ENCODE measurements around the gene XRN2. TPM values are rescaled to one million over a fixed set of nuclear protein-coding genes. Genes with fewer than 3 reads are reported as not detected.
A peak's percentile ranks its signal among the peaks of the same experiment; 100 is the strongest.

The XRN2 gene
- total RNA-seq, 3 donors from 2014 or later: 71.2 to 95.7 (median 90.4) TPM

DNA sequence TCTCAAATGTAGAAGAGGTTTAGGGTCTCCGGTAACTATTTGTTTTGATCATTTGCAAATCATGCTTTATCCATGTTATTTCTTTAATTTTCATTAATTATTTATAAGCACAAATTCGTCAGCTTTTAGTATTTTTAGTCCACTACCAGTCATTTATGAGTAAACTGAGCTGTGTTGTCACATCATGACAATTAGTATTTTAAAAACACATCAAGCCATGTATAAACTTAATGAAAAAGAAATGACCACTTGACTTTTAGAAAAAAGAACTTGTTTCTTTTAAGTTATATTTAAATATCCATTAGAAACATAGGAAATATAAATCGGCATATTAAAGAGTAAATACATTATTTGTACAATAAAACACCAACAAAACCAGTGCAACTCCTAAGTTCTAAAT, 91.4 kb downstream of the XRN2 start:
- H3K27me3 ChIP-seq: peaks cover 14 to 62% of the 10 kb centered on the region in 2 donors
- H3K27ac ChIP-seq: no peak overlapping the region
- no peak for DNase-seq (ENCODE audit: low spot score in 2 of 2)
- peaks cover 0 to 8% of the 10 kb centered on the region in 2 donors for H3K4me1 ChIP-seq
- intact Hi-C loops (cut with DNase I; ENCODE audit: low total_unique reads): no loop called here
- no peaks in the 10 kb centered on the region for H3K9me3 ChIP-seq
- TF ChIP-seq, protein P1, sequence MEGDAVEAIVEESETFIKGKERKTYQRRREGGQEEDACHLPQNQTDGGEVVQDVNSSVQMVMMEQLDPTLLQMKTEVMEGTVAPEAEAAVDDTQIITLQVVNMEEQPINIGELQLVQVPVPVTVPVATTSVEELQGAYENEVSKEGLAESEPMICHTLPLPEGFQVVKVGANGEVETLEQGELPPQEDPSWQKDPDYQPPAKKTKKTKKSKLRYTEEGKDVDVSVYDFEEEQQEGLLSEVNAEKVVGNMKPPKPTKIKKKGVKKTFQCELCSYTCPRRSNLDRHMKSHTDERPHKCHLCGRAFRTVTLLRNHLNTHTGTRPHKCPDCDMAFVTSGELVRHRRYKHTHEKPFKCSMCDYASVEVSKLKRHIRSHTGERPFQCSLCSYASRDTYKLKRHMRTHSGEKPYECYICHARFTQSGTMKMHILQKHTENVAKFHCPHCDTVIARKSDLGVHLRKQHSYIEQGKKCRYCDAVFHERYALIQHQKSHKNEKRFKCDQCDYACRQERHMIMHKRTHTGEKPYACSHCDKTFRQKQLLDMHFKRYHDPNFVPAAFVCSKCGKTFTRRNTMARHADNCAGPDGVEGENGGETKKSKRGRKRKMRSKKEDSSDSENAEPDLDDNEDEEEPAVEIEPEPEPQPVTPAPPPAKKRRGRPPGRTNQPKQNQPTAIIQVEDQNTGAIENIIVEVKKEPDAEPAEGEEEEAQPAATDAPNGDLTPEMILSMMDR (IDR thresholded peaks at IDR 0.05): no peak
- TF ChIP-seq POLR2A (IDR thresholded peaks at IDR 0.05) (no peak), POLR2AphosphoS5 (IDR thresholded peaks at IDR 0.05) (no peak)
- H3K36me3 ChIP-seq: no peaks in the 10 kb centered on the region
- no peak overlapping the region for H3K4me3 ChIP-seq

DNA sequence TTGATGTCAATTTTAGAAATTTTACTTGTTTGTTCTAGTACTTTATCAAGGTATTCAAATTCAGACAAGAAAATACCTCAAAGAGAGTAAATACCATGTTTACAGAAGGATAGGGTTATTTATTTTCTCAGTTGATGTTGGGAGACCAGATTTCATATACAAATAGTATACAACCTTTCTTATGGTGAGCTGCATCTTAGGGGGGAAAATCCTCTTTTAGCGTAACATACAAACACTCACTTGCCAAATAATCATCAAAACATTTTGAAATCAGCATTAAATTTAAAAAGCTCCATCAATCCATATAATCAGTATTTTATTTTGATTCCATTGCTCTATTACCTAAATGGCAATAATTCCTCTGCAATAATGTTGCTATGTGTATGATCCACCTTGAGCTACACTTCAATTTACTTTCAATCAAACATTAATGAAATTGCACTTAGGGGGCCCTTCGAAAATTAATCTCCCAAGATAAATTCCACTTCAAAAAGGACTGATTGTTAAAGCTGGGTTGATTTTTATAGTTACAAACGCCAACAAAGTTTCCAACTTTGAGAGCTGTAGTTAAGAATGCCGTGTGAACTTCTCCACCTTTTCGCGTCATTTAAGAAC, 92.0 kb downstream of the XRN2 start:
- H3K36me3 ChIP-seq: no peaks in the 10 kb centered on the region
- peaks cover 14 to 68% of the 10 kb centered on the region in 2 donors for H3K27me3 ChIP-seq
- DNase-seq (ENCODE audit: low spot score in 2 of 2): no peak
- H3K4me3 ChIP-seq: no peak overlapping the region
- H3K4me1 ChIP-seq: peaks cover 0 to 8% of the 10 kb centered on the region in 2 donors
- no peak overlapping the region for H3K27ac ChIP-seq
- no peaks in the 10 kb centered on the region for H3K9me3 ChIP-seq
- intact Hi-C loops (cut with DNase I; ENCODE audit: low total_unique reads): no loop called here
- TF ChIP-seq, protein P1 (IDR thresholded peaks at IDR 0.05): no peak
- no peak for TF ChIP-seq POLR2AphosphoS5 (IDR thresholded peaks at IDR 0.05)
- no peak for TF ChIP-seq POLR2A (IDR thresholded peaks at IDR 0.05)

DNA sequence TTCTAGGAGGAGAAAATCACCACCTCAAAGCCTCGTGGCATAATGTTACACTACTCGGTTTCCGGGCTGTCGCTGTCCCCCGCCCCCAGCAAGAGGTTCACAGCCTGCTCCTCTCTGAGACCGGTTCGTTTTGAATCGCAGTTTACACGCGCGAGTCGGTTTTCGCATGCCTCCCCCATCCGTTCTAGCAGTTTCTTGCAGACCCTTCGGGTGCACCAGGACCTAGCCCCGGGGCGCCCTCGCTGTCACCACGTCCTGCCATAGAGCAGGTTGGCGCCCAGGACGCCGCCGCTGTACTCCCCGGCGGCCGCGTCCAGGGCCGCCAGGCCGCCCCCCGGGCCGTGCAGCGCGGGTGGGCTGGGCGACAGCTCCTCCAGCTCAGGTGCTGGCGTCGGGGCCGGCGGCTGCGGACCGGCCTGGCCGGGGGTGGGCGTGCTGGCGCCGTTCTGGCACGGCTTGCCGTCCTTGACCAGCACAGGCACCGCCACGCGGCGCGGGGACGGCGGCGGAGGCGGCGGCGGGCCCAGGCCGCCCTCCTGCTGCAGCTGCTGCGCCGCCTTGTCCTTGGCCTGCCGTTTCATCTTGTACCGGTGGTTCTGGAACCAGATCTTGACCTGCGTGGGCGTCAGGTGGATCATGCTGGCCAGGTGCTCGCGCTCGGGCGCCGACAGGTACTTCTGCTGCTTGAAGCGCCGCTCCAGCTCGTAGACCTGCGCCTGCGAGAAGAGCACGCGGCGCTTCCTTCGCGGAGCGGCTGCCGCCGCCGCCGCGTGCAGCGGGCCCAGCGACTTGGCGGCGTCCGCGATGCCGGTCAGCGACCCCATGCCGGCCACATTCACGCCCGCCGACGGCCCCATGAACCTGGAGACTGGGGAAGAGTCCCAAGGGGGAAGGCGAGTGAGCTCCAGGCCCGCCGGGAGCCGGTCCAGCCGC, 92.8 kb downstream of the XRN2 start:
- Histone ChIP-seq H3K4me1 (peaks cover 0 to 8% of the 10 kb centered on the region in 2 donors), H3K9me3 (no peaks in the 10 kb centered on the region), H3K4me3 (peak overlapping the region in 2 of 3 donors; percentile 19 to 57), H3K27ac (no peak overlapping the region), H3K27me3 (peaks cover 14 to 76% of the 10 kb centered on the region in 2 donors), H3K36me3 (no peaks in the 10 kb centered on the region)
- TF ChIP-seq, protein P1 (IDR thresholded peaks at IDR 0.05): no peak
- TF ChIP-seq POLR2AphosphoS5 (IDR thresholded peaks at IDR 0.05) (no peak), POLR2A (IDR thresholded peaks at IDR 0.05) (no peak)
- intact Hi-C loops (cut with DNase I; ENCODE audit: low total_unique reads): no loop called here
- no peak for DNase-seq (ENCODE audit: low spot score in 2 of 2)

DNA sequence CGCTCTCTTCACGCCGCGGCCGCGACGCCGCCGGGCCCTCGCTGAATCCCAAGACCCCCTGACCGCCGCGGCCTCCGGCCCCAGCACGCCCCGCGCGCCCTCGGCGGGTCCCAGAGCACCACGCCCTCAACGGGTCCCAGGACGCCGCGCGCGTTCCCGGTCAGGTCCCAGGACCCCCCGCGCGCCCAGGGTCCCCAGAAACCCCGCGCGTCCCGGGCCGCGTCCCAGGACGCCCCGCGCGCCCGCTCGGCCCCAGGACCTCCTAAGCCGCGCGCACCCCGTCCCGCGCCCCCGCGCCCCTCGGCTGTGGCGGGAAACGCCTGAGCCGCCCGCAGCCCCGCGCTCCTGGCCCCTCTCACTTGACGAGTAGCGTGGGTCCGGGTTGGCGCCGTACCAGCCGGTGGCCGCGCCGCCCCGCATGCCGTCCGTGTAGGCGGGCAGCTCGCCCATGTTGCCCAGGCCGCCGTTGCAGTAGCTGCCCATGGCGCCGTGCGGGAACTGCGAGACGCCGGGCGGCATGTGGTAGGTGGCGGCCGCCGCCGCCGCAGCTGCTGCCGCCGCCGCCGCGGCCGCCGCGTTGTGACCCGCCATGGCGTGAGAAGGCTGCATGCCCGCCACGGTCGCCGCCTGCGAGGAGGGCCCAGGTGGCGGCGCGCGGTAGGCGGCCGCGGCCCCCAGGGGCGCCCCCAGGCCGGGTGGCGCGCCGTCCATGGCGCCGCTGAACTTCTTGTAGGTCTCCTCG, 93.6 kb downstream of the XRN2 start:
- H3K27me3 ChIP-seq: peaks cover 14 to 80% of the 10 kb centered on the region in 2 donors
- H3K9me3 ChIP-seq: no peaks in the 10 kb centered on the region
- intact Hi-C loops (cut with DNase I; ENCODE audit: low total_unique reads): no loop called here

More for the DNA sequence above, 93.6 kb downstream of the XRN2 start:
- Histone ChIP-seq H3K27ac (no peak overlapping the region), H3K4me3 (peak overlapping the region in 2 of 3 donors; percentile 19 to 57), H3K36me3 (no peaks in the 10 kb centered on the region), H3K4me1 (peaks cover 0 to 8% of the 10 kb centered on the region in 2 donors)
- TF ChIP-seq POLR2A (IDR thresholded peaks at IDR 0.05) (no peak), POLR2AphosphoS5 (IDR thresholded peaks at IDR 0.05) (no peak)
- TF ChIP-seq, protein P1 (IDR thresholded peaks at IDR 0.05): no peak
- no peak for DNase-seq (ENCODE audit: low spot score in 2 of 2)

All from breast epithelium (tissue), 4 donors.